HFFc6 (cell line): ENCODE measurements around the gene RSRC1. TPM values are rescaled to one million over a fixed set of nuclear protein-coding genes. Genes with fewer than 3 reads are reported as not detected.

Experiments used
- DNase-seq: peaks from one replicate; pipeline ENCODE4 v3.0.0-alpha.2; 2018
- H3K27ac Mint-ChIP-seq: 2 replicates; pipeline ENCODE4 v1.8.0; 2020; ENCODE audit warnings: mild to moderate bottlenecking, mixed read lengths
- H3K27me3 Mint-ChIP-seq: 2 replicates; pipeline ENCODE4 v1.8.0; 2021; ENCODE audit warnings: mild to moderate bottlenecking, moderate library complexity, mixed read lengths; ENCODE audit not compliant: insufficient read depth
- H3K36me3 Mint-ChIP-seq: 2 replicates; pipeline ENCODE4 v1.8.0; 2021; ENCODE audit warnings: low read depth, mixed read lengths
- H3K4me1 Mint-ChIP-seq: 2 replicates; pipeline ENCODE4 v1.8.0; 2020; ENCODE audit warnings: low read depth, mixed read lengths
- H3K4me3 Mint-ChIP-seq: 2 replicates; pipeline ENCODE4 v1.8.0; 2020; ENCODE audit warnings: mild to moderate bottlenecking, moderate library complexity, mixed read lengths
- H3K9me3 Mint-ChIP-seq: 2 replicates; pipeline ENCODE4 v1.8.0; 2020; ENCODE audit warnings: mild to moderate bottlenecking, mixed read lengths
- total RNA-seq, 6 experiments: library from RNA; stranded (reverse); fragmentation: NEBNext Ultra II Directional; extraction: Animal tissue kit (Norgen Biotek cat#: 25700); gene quantifications; 2 replicates in 1 of 6; 3 replicates in 5 of 6; pipeline ENCODE4 v1.2.3, GENCODE V29; 2021
- TF ChIP-seq, protein P1 (sequence below): fragments of 200-600 bp; sonication (generic); IDR thresholded peaks from 2 replicates; pipeline ENCODE4 v1.5.0; 2021; ENCODE audit warnings: antibody characterized with exemption, mild to moderate bottlenecking

The RSRC1 gene
- total RNA-seq, 6 experiments from 2014 or later, result 20.5 to 37.6 (median 33.0) TPM

DNA sequence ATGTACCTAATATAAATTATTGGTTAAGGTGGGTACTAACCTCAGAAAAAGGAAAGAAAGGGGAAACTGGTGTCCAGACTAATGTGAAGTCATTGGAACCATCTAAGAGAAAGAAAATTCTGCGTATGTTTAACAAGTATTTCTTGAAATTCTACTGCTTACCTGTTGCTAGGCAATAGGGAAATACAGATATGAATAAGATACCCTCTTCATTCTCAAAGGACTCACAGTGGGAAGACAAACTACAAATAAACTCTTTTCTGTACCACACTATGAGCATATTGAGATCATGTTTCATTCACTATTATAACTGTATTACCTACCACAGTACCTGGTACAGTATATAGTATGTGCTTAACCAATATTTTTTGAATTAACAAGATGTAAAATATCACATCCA is 320.6 kb downstream of the RSRC1 start:
- no peak for DNase-seq
- Mint-ChIP-seq H3K4me1 (peaks cover 9% of the 10 kb centered on the region), H3K27me3 (no peaks in the 10 kb centered on the region), H3K27ac (no peak overlapping the region), H3K9me3 (no peaks in the 10 kb centered on the region), H3K4me3 (no peak overlapping the region), H3K36me3 (no peaks in the 10 kb centered on the region)
- TF ChIP-seq, protein P1, sequence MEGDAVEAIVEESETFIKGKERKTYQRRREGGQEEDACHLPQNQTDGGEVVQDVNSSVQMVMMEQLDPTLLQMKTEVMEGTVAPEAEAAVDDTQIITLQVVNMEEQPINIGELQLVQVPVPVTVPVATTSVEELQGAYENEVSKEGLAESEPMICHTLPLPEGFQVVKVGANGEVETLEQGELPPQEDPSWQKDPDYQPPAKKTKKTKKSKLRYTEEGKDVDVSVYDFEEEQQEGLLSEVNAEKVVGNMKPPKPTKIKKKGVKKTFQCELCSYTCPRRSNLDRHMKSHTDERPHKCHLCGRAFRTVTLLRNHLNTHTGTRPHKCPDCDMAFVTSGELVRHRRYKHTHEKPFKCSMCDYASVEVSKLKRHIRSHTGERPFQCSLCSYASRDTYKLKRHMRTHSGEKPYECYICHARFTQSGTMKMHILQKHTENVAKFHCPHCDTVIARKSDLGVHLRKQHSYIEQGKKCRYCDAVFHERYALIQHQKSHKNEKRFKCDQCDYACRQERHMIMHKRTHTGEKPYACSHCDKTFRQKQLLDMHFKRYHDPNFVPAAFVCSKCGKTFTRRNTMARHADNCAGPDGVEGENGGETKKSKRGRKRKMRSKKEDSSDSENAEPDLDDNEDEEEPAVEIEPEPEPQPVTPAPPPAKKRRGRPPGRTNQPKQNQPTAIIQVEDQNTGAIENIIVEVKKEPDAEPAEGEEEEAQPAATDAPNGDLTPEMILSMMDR, result no peak

DNA sequence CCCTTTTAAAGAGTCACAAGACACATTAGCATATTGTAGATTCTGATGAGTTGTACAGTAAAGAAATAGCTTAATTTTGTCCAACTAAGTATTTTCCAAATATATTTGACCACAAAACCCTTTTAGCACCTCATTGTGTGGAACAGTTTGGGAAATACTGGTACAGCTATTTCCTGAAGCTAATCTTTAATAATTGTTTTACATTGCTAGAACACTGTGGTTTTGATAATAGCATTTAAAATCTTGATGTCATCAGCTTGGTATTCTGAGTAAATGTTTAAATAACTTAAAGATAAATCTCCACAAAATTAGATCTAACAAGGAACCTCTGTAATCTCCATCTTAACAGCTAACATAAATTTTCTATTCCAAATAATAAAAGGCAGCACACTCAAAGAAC is 321.1 kb downstream of the RSRC1 start:
- H3K27ac Mint-ChIP-seq, result no peak overlapping the region
- no peaks in the 10 kb centered on the region for H3K27me3 Mint-ChIP-seq
- no peak for DNase-seq
- no peaks in the 10 kb centered on the region for H3K9me3 Mint-ChIP-seq
- H3K4me3 Mint-ChIP-seq, result no peak overlapping the region
- no peaks in the 10 kb centered on the region for H3K36me3 Mint-ChIP-seq
- H3K4me1 Mint-ChIP-seq, result peaks cover 9% of the 10 kb centered on the region
- TF ChIP-seq, protein P1, result no peak

DNA sequence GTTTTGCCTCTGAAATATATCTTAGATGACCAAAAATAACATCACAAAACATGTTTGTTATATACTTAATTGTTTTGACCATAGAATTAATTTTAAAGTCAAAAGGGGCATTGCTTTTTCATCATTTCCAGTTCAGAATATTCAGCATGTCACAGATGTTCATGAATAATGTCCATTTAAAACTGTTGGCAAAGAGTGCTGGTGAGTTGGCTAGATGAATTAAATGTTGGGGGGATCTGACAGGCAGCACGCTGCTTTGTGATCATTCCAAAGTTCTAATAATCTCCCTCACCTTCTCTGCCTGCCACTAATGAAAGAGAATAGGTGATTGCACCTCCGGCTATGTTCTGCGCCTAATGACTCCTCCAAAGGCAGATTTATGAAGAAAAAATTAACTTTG is 321.9 kb downstream of the RSRC1 start:
- Mint-ChIP-seq H3K9me3 (no peaks in the 10 kb centered on the region), H3K4me3 (no peak overlapping the region), H3K27me3 (no peaks in the 10 kb centered on the region), H3K4me1 (peaks cover 9% of the 10 kb centered on the region), H3K36me3 (no peaks in the 10 kb centered on the region), H3K27ac (no peak overlapping the region)
- TF ChIP-seq, protein P1, result no peak
- DNase-seq, result no peak

DNA sequence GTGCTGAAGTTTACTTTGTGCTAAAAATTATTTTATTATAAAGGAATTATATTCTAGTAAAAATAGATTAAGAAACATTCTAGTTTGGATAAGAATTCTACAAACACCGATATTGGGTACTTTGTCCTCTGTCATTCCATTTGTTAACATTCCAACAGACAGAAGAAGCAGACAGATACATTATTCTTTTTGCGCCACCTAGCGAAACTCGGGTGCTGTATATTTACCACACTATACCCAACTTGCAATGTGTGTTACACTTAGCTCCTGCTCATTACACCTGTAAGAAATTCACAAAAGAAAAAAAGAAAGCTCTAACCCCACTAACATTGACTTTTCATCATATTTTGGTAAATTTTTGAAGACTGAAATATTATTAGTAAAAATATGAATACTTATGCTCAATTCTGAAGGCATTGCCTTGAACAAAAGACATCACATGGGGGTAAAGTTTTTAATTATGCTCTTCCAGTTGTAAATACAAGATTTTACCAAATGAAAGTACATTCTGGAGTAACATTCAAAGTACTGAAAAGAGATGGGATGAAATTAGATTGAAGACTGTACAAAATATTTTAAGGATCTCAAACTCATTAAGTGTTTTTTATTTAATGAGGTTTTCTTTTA is 324.6 kb downstream of the RSRC1 start:
- Mint-ChIP-seq H3K4me3 (no peak overlapping the region), H3K9me3 (no peaks in the 10 kb centered on the region), H3K27me3 (no peaks in the 10 kb centered on the region), H3K27ac (no peak overlapping the region), H3K36me3 (no peaks in the 10 kb centered on the region), H3K4me1 (peaks cover 9% of the 10 kb centered on the region)
- DNase-seq, result peak; percentile 65
- TF ChIP-seq, protein P1, result peak; percentile 92

DNA sequence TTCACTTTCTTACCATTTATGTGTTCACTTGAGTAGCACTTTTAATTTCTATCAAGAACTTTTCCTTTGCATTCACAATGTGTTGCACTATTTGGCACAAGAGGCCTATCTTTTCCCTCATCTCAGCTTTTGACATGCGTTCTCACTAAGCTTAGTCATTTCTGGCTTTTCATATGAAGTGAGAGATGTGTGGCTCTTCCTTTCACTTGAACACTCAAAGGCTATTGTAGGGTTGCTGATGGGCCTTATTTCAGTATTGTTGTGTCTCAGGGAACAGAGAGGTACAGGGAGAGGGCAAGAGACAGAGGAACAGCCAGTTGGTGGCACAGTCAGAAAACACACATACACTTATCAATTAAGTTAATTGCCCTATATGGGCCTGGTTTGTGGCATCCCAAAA is 333.7 kb downstream of the RSRC1 start:
- H3K27me3 Mint-ChIP-seq, result no peaks in the 10 kb centered on the region
- DNase-seq, result no peak
- no peaks in the 10 kb centered on the region for H3K9me3 Mint-ChIP-seq
- TF ChIP-seq, protein P1, result no peak
- no peaks in the 10 kb centered on the region; the same call in 1 of the 2 replicates for H3K4me1 Mint-ChIP-seq
- no peak overlapping the region for H3K27ac Mint-ChIP-seq
- no peak overlapping the region for H3K4me3 Mint-ChIP-seq
- H3K36me3 Mint-ChIP-seq, result no peaks in the 10 kb centered on the region

DNA sequence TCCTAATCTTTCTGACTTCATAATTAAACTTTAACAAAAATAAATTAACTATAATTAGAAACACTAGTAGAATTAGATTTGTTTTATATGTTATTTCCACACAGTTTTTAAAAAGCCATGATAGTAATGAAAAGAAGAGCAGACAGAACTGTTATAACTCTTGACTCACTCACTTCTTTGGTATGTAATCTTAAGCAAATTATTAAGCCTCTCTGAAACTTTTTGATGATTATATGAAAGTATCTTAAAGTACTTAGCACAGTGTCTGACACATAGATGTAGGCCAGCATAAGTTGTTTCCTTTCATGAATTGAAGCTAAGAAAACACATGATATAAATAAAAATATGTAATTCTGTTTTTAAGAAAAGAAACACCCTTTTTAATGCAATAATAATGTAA is 337.5 kb downstream of the RSRC1 start:
- H3K27me3 Mint-ChIP-seq, result no peaks in the 10 kb centered on the region
- H3K27ac Mint-ChIP-seq, result no peak overlapping the region
- no peaks in the 10 kb centered on the region for H3K9me3 Mint-ChIP-seq
- no peak for DNase-seq
- TF ChIP-seq, protein P1, result no peak
- peaks cover 2% of the 10 kb centered on the region; the same call in 1 of the 2 replicates for H3K4me1 Mint-ChIP-seq
- no peaks in the 10 kb centered on the region for H3K36me3 Mint-ChIP-seq
- H3K4me3 Mint-ChIP-seq, result no peak overlapping the region
